HepG2 (cell line): ENCODE measurements around the gene SMURF2. TPM values are rescaled to one million over a fixed set of nuclear protein-coding genes. Genes with fewer than 3 reads are reported as not detected.

Experiments
- ADNP ChIP-seq: sonication (generic); formaldehyde crosslinking; IDR thresholded peaks from 2 replicates; pipeline ENCODE4 v1.4.0; 2020; ENCODE audit warnings: missing genetic modification reagents
- CBX1 ChIP-seq: IDR thresholded peaks from one replicate; pipeline ENCODE4 v1.6.1; 2016; ENCODE audit warnings: antibody characterized with exemption, low read depth
- E2F5 ChIP-seq: sonication (generic); formaldehyde crosslinking; conservative IDR thresholded peaks from 2 replicates; pipeline ENCODE4 v1.4.0; 2020; ENCODE audit warnings: missing genetic modification reagents
- FOXC1 ChIP-seq: sonication (generic); formaldehyde crosslinking; IDR thresholded peaks from 2 replicates; pipeline ENCODE4 v1.8.0; 2022; ENCODE audit warnings: mild to moderate bottlenecking, missing genetic modification reagents, borderline replicate concordance
- FOXJ3 ChIP-seq: sonication (generic); formaldehyde crosslinking; IDR thresholded peaks from 2 replicates; pipeline ENCODE4 v1.4.0; 2020; ENCODE audit warnings: missing genetic modification reagents, mild to moderate bottlenecking, borderline replicate concordance
- HMGXB3 ChIP-seq: sonication (generic); formaldehyde crosslinking; IDR thresholded peaks from 2 replicates; pipeline ENCODE4 v1.4.0; 2020; ENCODE audit warnings: missing genetic modification reagents, borderline replicate concordance
- HOXA7 ChIP-seq: sonication (generic); formaldehyde crosslinking; IDR thresholded peaks from 2 replicates; pipeline ENCODE4 v1.8.1; 2022; ENCODE audit warnings: mild to moderate bottlenecking, missing genetic modification reagents, moderate library complexity
- MAFK ChIP-seq, 2 experiments: IDR thresholded peaks in 1 of 2; conservative IDR thresholded peaks in 1 of 2; 2 replicates each; pipeline ENCODE4 v1.6.1; 2011; ENCODE audit warnings: improper control_type of control experiment in 2 of 2, low read length in 2 of 2
- MTERF4 ChIP-seq: sonication (generic); formaldehyde crosslinking; IDR thresholded peaks from 2 replicates; pipeline ENCODE4 v1.8.0; 2023; ENCODE audit warnings: mild to moderate bottlenecking, missing genetic modification reagents
- RELA ChIP-seq: sonication (generic); formaldehyde crosslinking; IDR thresholded peaks from 2 replicates; pipeline ENCODE4 v1.4.0; 2020; ENCODE audit warnings: missing genetic modification reagents
- RXRB ChIP-seq: IDR thresholded peaks from 2 replicates; pipeline ENCODE4 v1.6.1; 2016; ENCODE audit warnings: borderline replicate concordance, missing genetic modification reagents, missing compliant biosample characterization
- THAP9 ChIP-seq: sonication (generic); formaldehyde crosslinking; IDR thresholded peaks from 2 replicates; pipeline ENCODE4; 2020; ENCODE audit warnings: missing genetic modification reagents, mild to moderate bottlenecking, borderline replicate concordance
- ZNF24 ChIP-seq: fragments of 450-650 bp; IDR thresholded peaks from 2 replicates; pipeline ENCODE4 v1.6.1; 2017; ENCODE audit warnings: antibody characterized with exemption, mild to moderate bottlenecking
- ZNF263 ChIP-seq: sonication (generic); formaldehyde crosslinking; IDR thresholded peaks from 2 replicates; pipeline ENCODE4 v1.4.0; 2020; ENCODE audit warnings: missing genetic modification reagents
- ZNF383 ChIP-seq: sonication (generic); formaldehyde crosslinking; IDR thresholded peaks from 2 replicates; pipeline ENCODE4 v1.4.0; 2020; ENCODE audit warnings: missing genetic modification reagents, mild to moderate bottlenecking, borderline replicate concordance
- ZNF543 ChIP-seq: sonication (generic); formaldehyde crosslinking; IDR thresholded peaks from 2 replicates; pipeline ENCODE4 v1.4.0; 2020; ENCODE audit warnings: mild to moderate bottlenecking, missing genetic modification reagents
- ZNF644 ChIP-seq: IDR thresholded peaks from 2 replicates; pipeline ENCODE4 v1.6.1; 2016; ENCODE audit warnings: low read depth
- ZNF749 ChIP-seq: sonication (generic); formaldehyde crosslinking; IDR thresholded peaks from 2 replicates; pipeline ENCODE4 v1.8.0; 2022; ENCODE audit warnings: mild to moderate bottlenecking, missing genetic modification reagents, moderate library complexity, borderline replicate concordance
- ZNF773 ChIP-seq: sonication (generic); formaldehyde crosslinking; IDR thresholded peaks from 2 replicates; pipeline ENCODE4 v1.4.0; 2020; ENCODE audit warnings: missing genetic modification reagents, borderline replicate concordance
- ZNF816 ChIP-seq: sonication (generic); formaldehyde crosslinking; IDR thresholded peaks from 2 replicates; pipeline ENCODE4 v1.8.0; 2022; ENCODE audit warnings: missing genetic modification reagents, mild to moderate bottlenecking, borderline replicate concordance
- polyA plus RNA-seq, 8 experiments: library from polyadenylated mRNA; depleted of rRNA in 3 of 8; stranded (reverse) in 7 of 8; unstranded in 1 of 8; fragments of >200 nt; fragmentation: Illumina TruSeq in 4 of 8; extraction: Trizol in 4 of 8; gene quantifications; 2 replicates each; pipeline versions ENCODE4 v1.2.1 to v1.2.3, GENCODE V29; 2011 to 2016; ENCODE audit warnings: low read depth in 4 of 8, missing spikeins in 1 of 8, mixed read lengths in 1 of 8; ENCODE audit not compliant: insufficient read depth in 1 of 8
- total RNA-seq, 5 experiments: library from RNA; depleted of rRNA; stranded (reverse); fragments of >200 nt; fragmentation: Illumina TruSeq; extraction: Trizol; gene quantifications; 2 replicates each; pipeline ENCODE4 v1.2.3, GENCODE V29; 2016; ENCODE audit warnings: low read depth in 1 of 5

SMURF2 gene
- total and polyA plus RNA-seq, 2 of the 13 experiments (the other 11 are each of a cell fraction or from before 2014, with no cell fraction given): 14.9 to 24.3 TPM

GRCh38 chr17:64496786-64497564, 165.1 kb downstream of the SMURF2 start, which contains the start of gene POLG2 (continued):
- TF ChIP-seq ZNF749: peak; percentile 91; the same call in 1 of the 2 replicates
- TF ChIP-seq RELA (CRISPR knock-in tag): no peak; the same call in 1 of the 2 replicates
- TF ChIP-seq ADNP (CRISPR knock-in tag): no peak
- peak; percentile 41; the same call in 1 of the 2 replicates for TF ChIP-seq FOXJ3
- TF ChIP-seq ZNF24: 0 out of 2 replicates have a peak, but pooled peaks have one; percentile 57
- peak; percentile 29; the same call in 1 of the 2 replicates for TF ChIP-seq ZNF263 (CRISPR knock-in tag)
- TF ChIP-seq FOXC1: no peak; the same call in 1 of the 2 replicates
- TF ChIP-seq HMGXB3 (CRISPR knock-in tag): peak; percentile 80
- TF ChIP-seq ZNF773: peak; percentile 22; the same call in 1 of the 2 replicates
- TF ChIP-seq ZNF816: no peak
- TF ChIP-seq ZNF543 (CRISPR knock-in tag): peak; percentile 84; the same call in 1 of the 2 replicates
- peak; percentile 40 for TF ChIP-seq RXRB
- peak; percentile 57; the same call in 1 of the 2 replicates for TF ChIP-seq MTERF4 (CRISPR knock-in tag)
- TF ChIP-seq THAP9 (CRISPR knock-in tag): peak; percentile 93; the same call in 1 of the 2 replicates
- no peak; the same call in 1 of the 2 replicates for TF ChIP-seq E2F5 (CRISPR knock-in tag)
- peak; percentile 2 to 11; a peak in 1 of 4 replicates for TF ChIP-seq MAFK (conservative IDR thresholded peaks at IDR 0.05 in 1 of 2, IDR thresholded peaks at IDR 0.05 in 1 of 2; ENCODE audit: low read length in 2 of 2)
- 0 out of 2 replicates have a peak, but pooled peaks have one; percentile 30 for TF ChIP-seq ZNF644 (CRISPR knock-in tag)
- TF ChIP-seq ZNF383: no peak
- TF ChIP-seq CBX1: peak; percentile 66
- no peak for TF ChIP-seq HOXA7 (CRISPR knock-in tag)
